HUES64 (cell line): Measurements from ENCODE around the gene SNED1.

ENCODE experiments used
- H3K27ac ChIP-seq: 2 replicates; pipeline ENCODE4 v1.7.0; 2013; ENCODE audit warnings: low read depth, low read length, inconsistent platforms
- H3K27me3 ChIP-seq: 2 replicates; pipeline ENCODE4 v1.6.1; 2013; ENCODE audit warnings: mild to moderate bottlenecking, low read length; ENCODE audit not compliant: insufficient read depth
- H3K36me3 ChIP-seq: 2 replicates; pipeline ENCODE4 v1.6.1; 2013; ENCODE audit warnings: mild to moderate bottlenecking, low read length; ENCODE audit not compliant: insufficient read depth
- H3K4me1 ChIP-seq: 2 replicates; pipeline ENCODE4 v1.6.1; 2013; ENCODE audit warnings: mild to moderate bottlenecking, low read length, moderate library complexity; ENCODE audit not compliant: insufficient read depth
- H3K4me3 ChIP-seq: 2 replicates; pipeline ENCODE4 v1.5.1; 2013; ENCODE audit warnings: mild to moderate bottlenecking, low read length, moderate library complexity
- H3K9ac ChIP-seq: 2 replicates; pipeline ENCODE4 v1.6.1; 2013; ENCODE audit warnings: mild to moderate bottlenecking, low read depth, low read length
- H3K9me3 ChIP-seq: 2 replicates; pipeline ENCODE4 v1.6.1; 2013; ENCODE audit warnings: low read depth, low read length; ENCODE audit not compliant: insufficient read depth
- WGBS: fragments of 150-250, 120-280 bp; methylation state at CpG from one replicate; pipeline ENCODE4 v1.1.7; 2013; ENCODE audit warnings: missing lambda C conversion rate; 5-methylcytosine and 5-hydroxymethylcytosine counted together

SNED1 gene

GRCh38 chr2:241015439-241015838, 17.0 kb downstream of the SNED1 start:
- Histone ChIP-seq H3K9ac (no peak overlapping the region), H3K9me3 (no peaks in the 10 kb centered on the region), H3K27ac (no peak overlapping the region), H3K27me3 (no peaks in the 10 kb centered on the region), H3K4me3 (no peak overlapping the region), H3K36me3 (no peaks in the 10 kb centered on the region), H3K4me1 (peaks cover 5% of the 10 kb centered on the region; the same call in 1 of the 2 replicates)
- WGBS = 95% methylated on average over 13 of the region's 13 CpGs

- no peak overlapping the region for H3K4me3 ChIP-seq
- H3K27ac ChIP-seq = no peak overlapping the region
- no peaks in the 10 kb centered on the region for H3K36me3 ChIP-seq
- H3K4me1 ChIP-seq = no peaks in the 10 kb centered on the region
- H3K9me3 ChIP-seq = 0 out of 2 replicates have a peak, but pooled peaks cover 2% of the 10 kb centered on the region
- no peak overlapping the region for H3K9ac ChIP-seq
- WGBS = 94% methylated on average over 13 of the region's 13 CpGs
- H3K27me3 ChIP-seq = no peaks in the 10 kb centered on the region
These were observed 19.0 kb downstream of the SNED1 start for GRCh38 chr2:241017228-241017940.

GRCh38 chr2:241018051-241018891, 19.9 kb downstream of the SNED1 start:
- 91% methylated on average over 26 of the region's 26 CpGs for WGBS
- H3K36me3 ChIP-seq = no peaks in the 10 kb centered on the region
- no peaks in the 10 kb centered on the region for H3K27me3 ChIP-seq
- no peak overlapping the region for H3K27ac ChIP-seq
- H3K4me3 ChIP-seq = no peak overlapping the region
- H3K4me1 ChIP-seq = no peaks in the 10 kb centered on the region
- H3K9me3 ChIP-seq = peaks cover 8% of the 10 kb centered on the region; the same call in 1 of the 2 replicates
- no peak overlapping the region for H3K9ac ChIP-seq

GRCh38 chr2:241019441-241020139, 21.2 kb downstream of the SNED1 start:
- 95% methylated on average over 20 of the region's 20 CpGs for WGBS

GRCh38 chr2:241020201-241020600, 21.8 kb downstream of the SNED1 start:
- Histone ChIP-seq H3K4me3 (no peak overlapping the region), H3K27ac (no peak overlapping the region), H3K27me3 (no peaks in the 10 kb centered on the region), H3K9me3 (peaks cover 15% of the 10 kb centered on the region), H3K4me1 (no peaks in the 10 kb centered on the region), H3K9ac (no peak overlapping the region), H3K36me3 (no peaks in the 10 kb centered on the region)
- 95% methylated on average over 10 of the region's 10 CpGs for WGBS

More at GRCh38 chr2:241019441-241020139, 21.2 kb downstream of the SNED1 start:
- Histone ChIP-seq H3K27me3 (no peaks in the 10 kb centered on the region), H3K4me1 (no peaks in the 10 kb centered on the region), H3K4me3 (no peak overlapping the region), H3K36me3 (no peaks in the 10 kb centered on the region), H3K9ac (no peak overlapping the region), H3K27ac (no peak overlapping the region), H3K9me3 (peaks cover 10% of the 10 kb centered on the region; the same call in 1 of the 2 replicates)

- 89% methylated on average over 8 of the region's 8 CpGs for WGBS
- peaks cover 19% of the 10 kb centered on the region for H3K9me3 ChIP-seq
- H3K4me1 ChIP-seq = no peaks in the 10 kb centered on the region
- no peaks in the 10 kb centered on the region for H3K27me3 ChIP-seq
- no peaks in the 10 kb centered on the region for H3K36me3 ChIP-seq
- H3K27ac ChIP-seq = no peak overlapping the region
- H3K9ac ChIP-seq = no peak overlapping the region
- H3K4me3 ChIP-seq = no peak overlapping the region
These were observed 22.3 kb downstream of the SNED1 start for GRCh38 chr2:241020629-241021190.

- no peaks in the 10 kb centered on the region for H3K27me3 ChIP-seq
- no peak overlapping the region for H3K27ac ChIP-seq
- H3K9ac ChIP-seq = no peak overlapping the region
- H3K4me1 ChIP-seq = no peaks in the 10 kb centered on the region
- WGBS = 50% methylated on average over 1 of the region's 1 CpG
- H3K4me3 ChIP-seq = no peak overlapping the region
- peaks cover 34% of the 10 kb centered on the region for H3K9me3 ChIP-seq
- no peaks in the 10 kb centered on the region for H3K36me3 ChIP-seq
These were observed 27.2 kb downstream of the SNED1 start for GRCh38 chr2:241025639-241026038.

GRCh38 chr2:241029599-241030332, 31.3 kb downstream of the SNED1 start:
- 91% methylated on average over 17 of the region's 17 CpGs for WGBS
- no peak overlapping the region for H3K9ac ChIP-seq
- no peaks in the 10 kb centered on the region for H3K36me3 ChIP-seq
- H3K27ac ChIP-seq = no peak overlapping the region
- peaks cover 22% of the 10 kb centered on the region for H3K9me3 ChIP-seq
- no peaks in the 10 kb centered on the region for H3K4me1 ChIP-seq
- H3K27me3 ChIP-seq = peaks cover 3% of the 10 kb centered on the region
- H3K4me3 ChIP-seq = no peak overlapping the region

GRCh38 chr2:241030333-241030680, 31.9 kb downstream of the SNED1 start:
- Histone ChIP-seq H3K9ac (no peak overlapping the region), H3K36me3 (no peaks in the 10 kb centered on the region), H3K9me3 (peaks cover 18% of the 10 kb centered on the region), H3K27me3 (peaks cover 9% of the 10 kb centered on the region), H3K27ac (no peak overlapping the region), H3K4me3 (no peak overlapping the region), H3K4me1 (no peaks in the 10 kb centered on the region)
- WGBS = 96% methylated on average over 15 of the region's 15 CpGs

GRCh38 chr2:241030883-241031282, 32.5 kb downstream of the SNED1 start:
- no peaks in the 10 kb centered on the region for H3K4me1 ChIP-seq
- no peak overlapping the region for H3K4me3 ChIP-seq
- no peaks in the 10 kb centered on the region for H3K36me3 ChIP-seq
- 96% methylated on average over 7 of the region's 7 CpGs for WGBS
- no peak overlapping the region for H3K27ac ChIP-seq
- peaks cover 11% of the 10 kb centered on the region for H3K27me3 ChIP-seq
- H3K9me3 ChIP-seq = peaks cover 14% of the 10 kb centered on the region
- H3K9ac ChIP-seq = no peak overlapping the region
